Neural progenitor cell (in vitro differentiated cells): ENCODE measurements around the gene BUB1B.

ENCODE experiments used
- EZH2 ChIP-seq: fragments of 200-600 bp; sonication (generic); IDR thresholded peaks from 2 replicates; pipeline ENCODE4 v1.6.1; 2017; ENCODE audit warnings: antibody characterized with exemption, mild to moderate bottlenecking, moderate library complexity
- EZH2phosphoT487 ChIP-seq: fragments of 200-600 bp; sonication (generic); IDR thresholded peaks from 2 replicates; pipeline ENCODE4 v1.6.1; 2017; ENCODE audit warnings: antibody characterized with exemption
- TF ChIP-seq, protein P1 (sequence below): fragments of 200-600 bp; sonication (generic); IDR thresholded peaks from 2 replicates; pipeline ENCODE4 v1.5.1; 2017; ENCODE audit warnings: antibody characterized with exemption, mild to moderate bottlenecking

DNA sequence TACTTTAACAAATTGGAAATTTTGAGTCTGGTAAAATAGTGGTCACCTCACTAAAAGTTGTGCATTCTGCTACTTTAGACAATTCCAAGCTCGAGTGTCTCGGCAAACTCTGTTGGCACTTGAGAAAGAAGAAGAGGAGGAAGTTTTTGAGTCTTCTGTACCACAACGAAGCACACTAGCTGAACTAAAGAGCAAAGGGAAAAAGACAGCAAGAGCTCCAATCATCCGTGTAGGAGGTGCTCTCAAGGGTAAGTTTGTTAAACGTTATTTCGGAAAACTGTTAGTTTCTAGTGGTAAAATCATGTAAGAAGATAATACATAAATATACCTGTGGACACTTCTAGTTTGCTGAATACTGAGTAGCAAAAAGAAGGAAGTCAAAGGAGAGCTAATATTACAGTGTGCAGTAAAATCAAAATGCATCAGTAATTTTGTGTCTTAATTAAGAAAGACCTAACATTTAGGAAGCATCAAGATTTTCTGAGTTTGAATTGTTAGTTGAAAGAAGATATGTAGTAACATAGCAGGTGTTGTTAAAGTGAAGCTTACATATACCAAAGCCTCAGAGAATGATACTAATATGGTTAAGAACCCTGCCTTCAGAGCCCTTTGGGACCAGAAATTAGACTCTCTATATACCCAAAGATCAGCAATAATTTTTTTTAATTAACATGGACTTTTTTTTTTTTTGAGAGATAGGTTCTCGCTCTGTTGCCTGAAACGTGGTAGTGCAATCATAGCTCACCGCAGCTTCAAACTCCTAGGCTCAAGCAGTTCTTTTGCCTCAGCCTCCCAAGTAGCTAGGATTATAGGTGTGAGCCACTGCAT is 23.0 kb downstream of the BUB1B start:
- TF ChIP-seq, protein P1, sequence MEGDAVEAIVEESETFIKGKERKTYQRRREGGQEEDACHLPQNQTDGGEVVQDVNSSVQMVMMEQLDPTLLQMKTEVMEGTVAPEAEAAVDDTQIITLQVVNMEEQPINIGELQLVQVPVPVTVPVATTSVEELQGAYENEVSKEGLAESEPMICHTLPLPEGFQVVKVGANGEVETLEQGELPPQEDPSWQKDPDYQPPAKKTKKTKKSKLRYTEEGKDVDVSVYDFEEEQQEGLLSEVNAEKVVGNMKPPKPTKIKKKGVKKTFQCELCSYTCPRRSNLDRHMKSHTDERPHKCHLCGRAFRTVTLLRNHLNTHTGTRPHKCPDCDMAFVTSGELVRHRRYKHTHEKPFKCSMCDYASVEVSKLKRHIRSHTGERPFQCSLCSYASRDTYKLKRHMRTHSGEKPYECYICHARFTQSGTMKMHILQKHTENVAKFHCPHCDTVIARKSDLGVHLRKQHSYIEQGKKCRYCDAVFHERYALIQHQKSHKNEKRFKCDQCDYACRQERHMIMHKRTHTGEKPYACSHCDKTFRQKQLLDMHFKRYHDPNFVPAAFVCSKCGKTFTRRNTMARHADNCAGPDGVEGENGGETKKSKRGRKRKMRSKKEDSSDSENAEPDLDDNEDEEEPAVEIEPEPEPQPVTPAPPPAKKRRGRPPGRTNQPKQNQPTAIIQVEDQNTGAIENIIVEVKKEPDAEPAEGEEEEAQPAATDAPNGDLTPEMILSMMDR, result no peak
- TF ChIP-seq EZH2 (no peak), EZH2phosphoT487 (no peak)
